ENCODE results near the gene SGCD.

- TF ChIP-seq CTCF (IDR thresholded peaks at IDR 0.05; ENCODE audit: insufficient read depth, low read length) (no peak), REST (IDR thresholded peaks at IDR 0.05; ENCODE audit: insufficient replicate concordance, low read depth) (no peak), POLR2AphosphoS5 (IDR thresholded peaks at IDR 0.05; ENCODE audit: low read depth) (no peak)
Observed at GRCh38 chr5:156496291-156496690, 169.3 kb downstream of the SGCD start.
